ENCODE measurements around the gene NCOA1. TPM values are rescaled to one million over a fixed set of nuclear protein-coding genes. Genes with fewer than 3 reads are reported as not detected.

The NCOA1 gene
- total RNA-seq, 2 donors from 2014 or later: 20.1 to 22.6 TPM

GRCh38 chr2:24635181-24635580 is 144.1 kb downstream of the NCOA1 start:
- Mint-ChIP-seq H3K9me3 (peaks cover 6% of the 10 kb centered on the region), H3K4me3 (no peak overlapping the region), H3K36me3 (ENCODE audit: low read depth) (no peaks in the 10 kb centered on the region), H3K4me1 (no peaks in the 10 kb centered on the region), H3K27ac (no peak overlapping the region), H3K27me3 (ENCODE audit: insufficient read depth) (no peaks in the 10 kb centered on the region)
- Histone ChIP-seq H3K27ac (ENCODE audit: low read depth, low read length) (no peak overlapping the region), H3K9me3 (ENCODE audit: control insufficient read depth, low read length) (no peaks in the 10 kb centered on the region), H3K9ac (ENCODE audit: extremely low read depth, low read length, poor library complexity, severe bottlenecking) (no peak overlapping the region), H3K4me3 (ENCODE audit: low read length) (no peak overlapping the region), H3K36me3 (ENCODE audit: control insufficient read depth, insufficient read depth, low read length) (no peaks in the 10 kb centered on the region), H3K27me3 (ENCODE audit: control insufficient read depth, insufficient read depth, low read length, poor library complexity, severe bottlenecking) (no peaks in the 10 kb centered on the region), H3K4me1 (ENCODE audit: control insufficient read depth, insufficient read depth, low read length) (no peaks in the 10 kb centered on the region)
- DNase-seq: no peak
- no peak for TF ChIP-seq CTCF (conservative IDR thresholded peaks at IDR 0.05)
- 92 to 100% methylated on average over 1 to 2 of the region's 2 CpGs for WGBS, 2 experiments (ENCODE audit: insufficient coverage in 1 of 2, insufficient read length in 1 of 2)

- no peaks in the 10 kb centered on the region for H3K4me1 Mint-ChIP-seq
- Histone ChIP-seq H3K9me3 (ENCODE audit: control insufficient read depth, low read length) (no peaks in the 10 kb centered on the region), H3K27me3 (ENCODE audit: control insufficient read depth, insufficient read depth, low read length, poor library complexity, severe bottlenecking) (no peaks in the 10 kb centered on the region), H3K27ac (ENCODE audit: low read depth, low read length) (no peak overlapping the region), H3K4me3 (ENCODE audit: low read length) (no peak overlapping the region), H3K4me1 (ENCODE audit: control insufficient read depth, insufficient read depth, low read length) (no peaks in the 10 kb centered on the region), H3K36me3 (ENCODE audit: control insufficient read depth, insufficient read depth, low read length) (no peaks in the 10 kb centered on the region), H3K9ac (ENCODE audit: extremely low read depth, low read length, poor library complexity, severe bottlenecking) (no peak overlapping the region)
- H3K36me3 Mint-ChIP-seq (ENCODE audit: low read depth): no peaks in the 10 kb centered on the region
- no peaks in the 10 kb centered on the region for H3K27me3 Mint-ChIP-seq (ENCODE audit: insufficient read depth)
- no peak for TF ChIP-seq CTCF (conservative IDR thresholded peaks at IDR 0.05)
- WGBS, 2 experiments (ENCODE audit: insufficient coverage in 1 of 2, insufficient read length in 1 of 2): 83% methylated on average over 1 of the region's 1 CpG; no CpG with 5 or more reads in 1 of the 2 experiments
- H3K9me3 Mint-ChIP-seq: peaks cover 6% of the 10 kb centered on the region
- H3K27ac Mint-ChIP-seq: no peak overlapping the region
- no peak overlapping the region for H3K4me3 Mint-ChIP-seq
- no peak for DNase-seq
These were observed 147.5 kb downstream of the NCOA1 start for GRCh38 chr2:24638568-24638967.

- DNase-seq: no peak
- no peak for TF ChIP-seq CTCF (conservative IDR thresholded peaks at IDR 0.05)
- Histone ChIP-seq H3K27ac (ENCODE audit: low read depth, low read length) (no peak overlapping the region), H3K36me3 (ENCODE audit: control insufficient read depth, insufficient read depth, low read length) (no peaks in the 10 kb centered on the region), H3K27me3 (ENCODE audit: control insufficient read depth, insufficient read depth, low read length, poor library complexity, severe bottlenecking) (no peaks in the 10 kb centered on the region), H3K4me1 (ENCODE audit: control insufficient read depth, insufficient read depth, low read length) (no peaks in the 10 kb centered on the region), H3K9me3 (ENCODE audit: control insufficient read depth, low read length) (no peaks in the 10 kb centered on the region), H3K9ac (ENCODE audit: extremely low read depth, low read length, poor library complexity, severe bottlenecking) (no peak overlapping the region), H3K4me3 (ENCODE audit: low read length) (no peak overlapping the region)
- Mint-ChIP-seq H3K27me3 (ENCODE audit: insufficient read depth) (no peaks in the 10 kb centered on the region), H3K36me3 (ENCODE audit: low read depth) (no peaks in the 10 kb centered on the region), H3K9me3 (peaks cover 6% of the 10 kb centered on the region), H3K4me1 (no peaks in the 10 kb centered on the region), H3K4me3 (no peak overlapping the region), H3K27ac (no peak overlapping the region)
- 93 to 100% methylated on average over 1 of the region's 1 CpG for WGBS, 2 experiments (ENCODE audit: insufficient coverage in 1 of 2, insufficient read length in 1 of 2)
These were observed 151.3 kb downstream of the NCOA1 start for GRCh38 chr2:24642351-24642750.

Measured in endodermal cell (in vitro differentiated cells).